Transverse colon (tissue), 4 donors: ENCODE measurements around the gene CYGB. TPM values are rescaled to one million over a fixed set of nuclear protein-coding genes. Genes with fewer than 3 reads are reported as not detected.
A peak's percentile ranks its signal among the peaks of the same experiment; 100 is the strongest.

Experiments
- DNase-seq: peaks from one replicate; pipeline ENCODE4 v3.0.0-alpha.2; 2019
- H3K27ac ChIP-seq, 4 donors: fragments of 200-600 bp; sonication (generic); 2 replicates each; pipeline ENCODE4 v1.5.1; 2016 to 2018; ENCODE audit warnings: inconsistent platforms in 4 of 4
- H3K27me3 ChIP-seq: fragments of 200-600 bp; sonication (generic); 2 replicates; pipeline ENCODE4 v1.5.1; 2017; ENCODE audit warnings: inconsistent platforms
- H3K36me3 ChIP-seq, 4 donors: fragments of 200-600 bp; sonication (generic); 2 replicates each; pipeline ENCODE4 v1.5.1; 2017 to 2019; ENCODE audit warnings: inconsistent platforms in 4 of 4
- H3K4me1 ChIP-seq, 4 donors: fragments of 200-600 bp; sonication (generic); 2 replicates each; pipeline ENCODE4 v1.5.1; 2017 to 2020; ENCODE audit warnings: inconsistent platforms in 4 of 4
- H3K4me3 ChIP-seq, 4 donors: fragments of 200-600 bp; sonication (generic); 1 replicate in 1 of 4; 2 replicates in 3 of 4; pipeline versions ENCODE4 v1.5.1 to v1.6.1; 2017 to 2019; ENCODE audit warnings: inconsistent platforms in 4 of 4
- H3K9me3 ChIP-seq, 2 donors: fragments of 200-600 bp; sonication (generic); 2 replicates each; pipeline ENCODE4 v1.5.1; 2017 to 2019; ENCODE audit warnings: inconsistent platforms in 2 of 2
- EP300 ChIP-seq: sonication (generic); formaldehyde crosslinking; IDR thresholded peaks from one replicate; pipeline ENCODE4 v1.6.1; 2017; ENCODE audit warnings: antibody characterized with exemption, low read depth
- POLR2A ChIP-seq: fragments of 450-650 bp; IDR thresholded peaks from one replicate; pipeline ENCODE4 v1.6.1; 2016; ENCODE audit warnings: antibody characterized with exemption, mild to moderate bottlenecking, moderate library complexity
- POLR2AphosphoS5 ChIP-seq, 3 donors: sonication (generic); formaldehyde crosslinking; IDR thresholded peaks; one replicate each; pipeline ENCODE4 v1.6.1; 2016; ENCODE audit warnings: antibody characterized with exemption in 3 of 3
- WGBS, 2 donors: methylation state at CpG; one replicate each; pipeline ENCODE4 v1.1.5; 2018; ENCODE audit warnings: low coverage in 1 of 2; 5-methylcytosine and 5-hydroxymethylcytosine counted together
- in situ Hi-C, 4 donors: fragments of 200-750 bp; cut with MboI; loops; one replicate each; pipeline versions ENCODE4 v1.15.0 to v1.15.1; 2017; ENCODE audit warnings: low sequenced_read_pairs in 3 of 4, low pct_ligation_motif_present in 1 of 4, low pct_unique_long_range_greater_than_20kb in 1 of 4
- intact Hi-C: fragments of 100-400 bp; cut with DNase I; formaldehyde crosslinking; loops from one replicate; pipeline ENCODE4 v1.15.1; 2023; ENCODE audit warnings: low total_unique reads
- total RNA-seq, 4 donors: library from RNA; depleted of rRNA; stranded (reverse); fragments of >200 nt; gene quantifications; one replicate each; pipeline ENCODE4 v1.1.0, GENCODE V29; 2016
- TF ChIP-seq, protein P1 (sequence below), 5 experiments: fragments of 200-600 bp in 3 of 5; fragments of 450-650 bp in 2 of 5; sonication (generic) in 3 of 5; IDR thresholded peaks; 1 replicate in 2 of 5; 2 replicates in 3 of 5; pipeline ENCODE4 v1.5.1; 2016 to 2017; ENCODE audit warnings: antibody characterized with exemption in 5 of 5, inconsistent platforms in 3 of 5, mild to moderate bottlenecking in 2 of 5, moderate library complexity in 1 of 5

The CYGB gene
- total RNA-seq, 4 donors from 2014 or later: 7.5 to 20.1 (median 11.3) TPM

- WGBS, 2 donors: 83 to 86% methylated on average over 8 to 11 of the region's 11 CpGs
- intact Hi-C loops: no loop called here
- in situ Hi-C loops: no loop called here
- H3K4me3 ChIP-seq: no peak overlapping the region
- H3K4me1 ChIP-seq: peaks cover 0 to 4% (median 0%) of the 10 kb centered on the region in 4 donors
- H3K36me3 ChIP-seq: no peaks in the 10 kb centered on the region
- H3K27ac ChIP-seq: peak overlapping the region; percentile 8 to 66 (median 34)
- DNase-seq: no peak
- TF ChIP-seq, protein P1, sequence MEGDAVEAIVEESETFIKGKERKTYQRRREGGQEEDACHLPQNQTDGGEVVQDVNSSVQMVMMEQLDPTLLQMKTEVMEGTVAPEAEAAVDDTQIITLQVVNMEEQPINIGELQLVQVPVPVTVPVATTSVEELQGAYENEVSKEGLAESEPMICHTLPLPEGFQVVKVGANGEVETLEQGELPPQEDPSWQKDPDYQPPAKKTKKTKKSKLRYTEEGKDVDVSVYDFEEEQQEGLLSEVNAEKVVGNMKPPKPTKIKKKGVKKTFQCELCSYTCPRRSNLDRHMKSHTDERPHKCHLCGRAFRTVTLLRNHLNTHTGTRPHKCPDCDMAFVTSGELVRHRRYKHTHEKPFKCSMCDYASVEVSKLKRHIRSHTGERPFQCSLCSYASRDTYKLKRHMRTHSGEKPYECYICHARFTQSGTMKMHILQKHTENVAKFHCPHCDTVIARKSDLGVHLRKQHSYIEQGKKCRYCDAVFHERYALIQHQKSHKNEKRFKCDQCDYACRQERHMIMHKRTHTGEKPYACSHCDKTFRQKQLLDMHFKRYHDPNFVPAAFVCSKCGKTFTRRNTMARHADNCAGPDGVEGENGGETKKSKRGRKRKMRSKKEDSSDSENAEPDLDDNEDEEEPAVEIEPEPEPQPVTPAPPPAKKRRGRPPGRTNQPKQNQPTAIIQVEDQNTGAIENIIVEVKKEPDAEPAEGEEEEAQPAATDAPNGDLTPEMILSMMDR (IDR thresholded peaks at IDR 0.05): no peak
- TF ChIP-seq POLR2AphosphoS5 (IDR thresholded peaks at IDR 0.05): no peak
- no peak for TF ChIP-seq POLR2A
- TF ChIP-seq EP300: no peak
- H3K27me3 ChIP-seq: no peaks in the 10 kb centered on the region
- H3K9me3 ChIP-seq: no peaks in the 10 kb centered on the region
Observed at GRCh38 chr17:76484228-76484725, 53.2 kb downstream of the CYGB start.

GRCh38 chr17:76481071-76481655 is 56.3 kb downstream of the CYGB start:
- Histone ChIP-seq H3K27me3 (no peaks in the 10 kb centered on the region), H3K36me3 (no peaks in the 10 kb centered on the region), H3K27ac (peak overlapping the region; percentile 61 to 79 (median 70)), H3K4me3 (no peak overlapping the region), H3K4me1 (no peaks in the 10 kb centered on the region), H3K9me3 (no peaks in the 10 kb centered on the region)
- peak; percentile 68 for DNase-seq
- TF ChIP-seq POLR2AphosphoS5 (IDR thresholded peaks at IDR 0.05) (peak in 1 of 3 donors; percentile 46), EP300 (no peak)
- TF ChIP-seq, protein P1 (IDR thresholded peaks at IDR 0.05): no peak
- WGBS, 2 donors: 77% methylated on average over 21 of the region's 21 CpGs; no CpG with 5 or more reads in 1 of the 2 donors
- intact Hi-C loops (no loop called here), in situ Hi-C loops (no loop called here)

DNA sequence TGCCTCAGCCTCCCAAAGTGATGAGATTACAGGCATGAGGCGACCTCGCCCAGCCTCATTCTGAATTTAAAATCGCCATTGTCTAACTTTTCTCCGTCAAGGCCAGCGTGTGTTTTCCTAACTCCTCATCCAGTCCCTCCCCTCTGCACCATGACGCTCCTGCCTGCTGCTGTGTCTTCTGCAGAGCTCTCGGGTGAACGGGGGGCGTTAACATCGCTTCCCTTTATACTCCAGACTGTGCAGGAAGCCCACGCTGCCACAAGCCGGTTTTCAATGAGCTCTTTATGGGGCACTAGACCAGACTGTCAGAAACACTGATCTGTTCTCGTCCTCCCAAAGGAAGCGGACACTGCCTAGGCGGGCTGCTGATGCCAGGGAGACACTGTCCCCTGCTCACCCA is 56.9 kb downstream of the CYGB start:
- H3K9me3 ChIP-seq: no peaks in the 10 kb centered on the region
- H3K4me3 ChIP-seq: no peak overlapping the region
- no peaks in the 10 kb centered on the region for H3K27me3 ChIP-seq
- intact Hi-C loops (no loop called here), in situ Hi-C loops (no loop called here)
- no peaks in the 10 kb centered on the region for H3K36me3 ChIP-seq
- no peak for DNase-seq
- TF ChIP-seq POLR2A (no peak), POLR2AphosphoS5 (IDR thresholded peaks at IDR 0.05) (no peak)
- TF ChIP-seq, protein P1 (IDR thresholded peaks at IDR 0.05): no peak
- peak overlapping the region; percentile 54 to 79 (median 70) for H3K27ac ChIP-seq
- no peaks in the 10 kb centered on the region for H3K4me1 ChIP-seq
- WGBS, 2 donors: 77% methylated on average over 15 of the region's 15 CpGs; no CpG with 5 or more reads in 1 of the 2 donors

DNA sequence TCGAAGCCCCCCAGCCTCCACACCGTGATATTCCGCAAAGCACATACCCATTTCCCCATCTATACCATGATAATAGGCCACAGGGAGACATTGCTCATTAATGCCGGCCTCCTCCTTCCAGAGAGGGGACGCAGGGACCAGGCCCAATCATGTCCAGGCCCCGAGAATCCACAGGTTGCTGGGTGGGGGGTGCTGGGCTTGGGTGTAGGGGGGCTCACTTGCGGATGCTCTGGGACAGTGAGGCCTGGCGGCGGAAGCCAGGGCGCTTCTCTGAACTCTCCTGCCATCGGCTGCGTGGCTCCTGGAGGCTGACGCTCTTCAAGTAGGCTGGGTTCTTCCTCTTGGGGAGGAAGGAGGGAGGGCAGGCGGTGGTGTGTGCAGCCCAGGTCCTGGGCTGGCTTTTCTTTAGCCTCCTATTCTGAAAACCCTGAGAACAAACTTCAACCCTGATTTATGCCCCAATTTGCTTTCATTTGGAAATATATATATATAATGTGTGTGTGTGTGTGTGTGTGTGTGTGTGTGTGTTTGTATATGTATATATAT is 57.9 kb downstream of the CYGB start:
- in situ Hi-C loops (no loop called here), intact Hi-C loops (no loop called here)
- H3K4me1 ChIP-seq: no peaks in the 10 kb centered on the region
- WGBS, 2 donors: 93% methylated on average over 14 of the region's 14 CpGs; no CpG with 5 or more reads in 1 of the 2 donors
- TF ChIP-seq, protein P1 (IDR thresholded peaks at IDR 0.05): no peak
- TF ChIP-seq POLR2AphosphoS5 (IDR thresholded peaks at IDR 0.05) (no peak), EP300 (no peak), POLR2A (no peak)
- no peaks in the 10 kb centered on the region for H3K9me3 ChIP-seq
- DNase-seq: no peak
- no peak overlapping the region for H3K27ac ChIP-seq
- no peaks in the 10 kb centered on the region for H3K27me3 ChIP-seq
- H3K4me3 ChIP-seq: no peak overlapping the region
- H3K36me3 ChIP-seq: no peaks in the 10 kb centered on the region
